Sciatic nerve (tissue), 2 donors: ENCODE measurements around the gene TRAF6. TPM values are rescaled to one million over a fixed set of nuclear protein-coding genes. Genes with fewer than 3 reads are reported as not detected.
"Not testable (repeated sequence)": the region's sequence is repeated elsewhere in the genome, so short reads cannot be mapped to it uniquely, and the experiment has no call there.

Experiments
- ATAC-seq: fragments of 200-7000 bp; cut with Tn5 transposase; one replicate; pipeline ENCODE4 v1.9.1; 2020; ENCODE audit warnings: mild to moderate bottlenecking, moderate library complexity
- DNase-seq: peaks from one replicate; pipeline ENCODE4 v3.0.0-alpha.2; 2020; ENCODE audit warnings: low spot score
- intact Hi-C: fragments of 100-400 bp; cut with DNase I; formaldehyde crosslinking; loops from one replicate; pipeline ENCODE4 v1.14.2; 2022
- total RNA-seq: library from RNA; stranded (reverse); fragmentation: NEBNext Ultra II Directional; extraction: Animal tissue kit (Norgen Biotek cat#: 25700); gene quantifications from one replicate; pipeline ENCODE4 v1.2.1, GENCODE V29; 2021
- donor health status: DM: no; HTN: no; CAD: no.
- donor health status: DM: no; HTN: no; CAD: no.

TRAF6 gene, protein sequence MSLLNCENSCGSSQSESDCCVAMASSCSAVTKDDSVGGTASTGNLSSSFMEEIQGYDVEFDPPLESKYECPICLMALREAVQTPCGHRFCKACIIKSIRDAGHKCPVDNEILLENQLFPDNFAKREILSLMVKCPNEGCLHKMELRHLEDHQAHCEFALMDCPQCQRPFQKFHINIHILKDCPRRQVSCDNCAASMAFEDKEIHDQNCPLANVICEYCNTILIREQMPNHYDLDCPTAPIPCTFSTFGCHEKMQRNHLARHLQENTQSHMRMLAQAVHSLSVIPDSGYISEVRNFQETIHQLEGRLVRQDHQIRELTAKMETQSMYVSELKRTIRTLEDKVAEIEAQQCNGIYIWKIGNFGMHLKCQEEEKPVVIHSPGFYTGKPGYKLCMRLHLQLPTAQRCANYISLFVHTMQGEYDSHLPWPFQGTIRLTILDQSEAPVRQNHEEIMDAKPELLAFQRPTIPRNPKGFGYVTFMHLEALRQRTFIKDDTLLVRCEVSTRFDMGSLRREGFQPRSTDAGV
- 16.6 TPM for total RNA-seq

- intact Hi-C loops, result loop anchor here (10.0 kb wide), 1 partner anchor 215 kb away; the partner anchor contains the start of gene PRR5L
- DNase-seq (peak; percentile 94), ATAC-seq (peak; percentile 98)
Measured at GRCh38 chr11:36509694-36510593, at the start of gene TRAF6. Gene TRAF6, minus strand, starts transcription at chr11:36510272. Its CDS starts 8,757 bp downstream, at chr11:36501515.

DNA sequence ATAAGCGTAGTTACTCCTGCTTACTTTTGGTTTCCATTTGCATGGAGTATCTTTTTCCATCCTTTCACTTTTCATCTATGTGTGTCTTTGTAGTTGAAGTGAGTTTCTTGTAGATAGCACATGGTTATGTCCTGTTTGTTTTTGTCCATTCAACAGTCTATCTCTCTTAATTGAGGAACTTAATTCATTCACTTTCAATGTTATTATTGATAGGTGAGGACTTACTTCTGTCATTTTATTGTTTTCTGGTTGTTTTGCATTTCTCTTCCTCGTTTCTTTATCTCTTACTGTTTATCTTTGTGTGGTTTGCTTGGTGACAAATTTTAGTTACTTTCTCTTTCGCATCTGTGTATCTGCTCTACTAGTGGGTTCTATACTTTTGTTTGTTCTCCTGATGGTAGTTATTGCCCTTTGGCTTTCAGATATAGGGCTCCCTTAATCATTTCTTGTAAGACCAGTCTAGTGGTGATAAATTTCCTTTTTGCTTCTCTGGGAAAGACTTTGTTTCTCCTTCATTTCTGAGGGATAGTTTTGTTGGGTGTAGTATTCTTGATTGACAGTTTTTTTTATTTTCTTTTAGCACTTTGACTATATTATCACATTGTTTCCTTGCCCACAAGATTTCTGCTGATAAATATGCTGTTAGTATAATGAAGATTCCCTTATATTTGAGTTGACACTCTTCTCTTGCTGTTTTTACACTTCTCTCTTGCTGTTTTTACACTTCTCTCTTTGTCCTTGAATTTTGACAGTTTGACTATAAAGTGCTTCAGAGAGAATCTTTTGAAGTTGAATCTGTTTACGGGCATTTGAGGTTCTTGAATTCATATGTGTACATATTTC lies 48.7 kb upstream of the TRAF6 start:
- ATAC-seq (no peak), DNase-seq (no peak)
- intact Hi-C loops, result no loop called here

- DNase-seq (no peak), ATAC-seq (no peak)
- intact Hi-C loops, result no loop called here
Measured at GRCh38 chr11:36557991-36558390, 47.9 kb upstream of the TRAF6 start.

GRCh38 chr11:36557390-36557789 lies 47.3 kb upstream of the TRAF6 start:
- DNase-seq, intact Hi-C loops, ATAC-seq: not testable (repeated sequence)

- intact Hi-C loops, result no loop called here
- ATAC-seq, result no peak
- no peak for DNase-seq
Measured at GRCh38 chr11:36550385-36551115, 40.5 kb upstream of the TRAF6 start.

DNA sequence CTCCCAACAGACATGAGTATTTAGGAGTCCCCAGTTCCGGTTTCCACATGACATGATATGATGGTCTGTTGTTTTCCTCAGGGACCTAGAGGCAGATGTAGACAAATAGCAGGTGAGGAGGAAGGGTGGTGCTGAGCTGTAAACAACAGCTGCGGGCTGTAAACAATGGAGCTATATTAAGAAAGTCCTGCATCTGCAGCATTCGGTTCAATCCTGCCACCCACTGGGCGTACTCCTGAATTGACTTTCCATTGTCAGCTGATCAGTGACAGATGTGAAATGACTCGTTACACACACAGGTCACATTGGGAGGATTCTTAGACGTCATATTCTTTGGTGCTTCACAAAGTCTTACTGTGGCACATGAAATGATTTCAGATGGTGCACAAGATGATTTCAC lies 30.9 kb upstream of the TRAF6 start:
- DNase-seq, result no peak
- ATAC-seq, result no peak
- intact Hi-C loops, result no loop called here

DNA sequence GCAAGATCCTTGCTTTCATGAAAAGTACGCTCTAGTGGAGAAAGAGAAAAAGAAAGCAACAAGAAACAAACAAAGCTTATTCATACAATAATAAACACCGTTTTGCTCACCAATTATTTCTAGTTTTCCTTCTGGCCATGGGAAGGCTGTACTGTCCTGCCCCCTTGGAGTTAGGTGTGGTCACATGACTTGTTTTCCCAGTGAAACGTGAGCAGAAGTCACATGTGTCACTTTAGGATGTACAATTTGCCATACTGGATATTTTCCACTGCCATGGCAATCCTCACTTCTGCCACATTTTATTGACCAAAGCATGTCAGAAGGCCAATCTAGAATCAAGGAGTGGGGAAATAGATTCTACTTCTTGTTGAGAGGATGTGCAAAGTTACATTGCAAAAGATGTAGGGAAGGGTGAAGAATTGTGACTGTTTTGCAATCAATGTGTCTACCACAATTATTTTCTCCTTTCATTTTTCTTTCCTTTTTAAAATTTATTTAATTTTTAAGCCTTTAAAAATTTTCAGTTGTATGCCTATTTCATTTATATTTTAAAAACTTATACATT lies 24.3 kb upstream of the TRAF6 start:
- intact Hi-C loops, result no loop called here
- no peak for ATAC-seq
- no peak for DNase-seq

- DNase-seq, result no peak
- intact Hi-C loops, result no loop called here
- no peak for ATAC-seq
Measured at GRCh38 chr11:36532941-36533601, 23.0 kb upstream of the TRAF6 start.

- intact Hi-C loops, result no loop called here
- ATAC-seq (no peak), DNase-seq (no peak)
Measured at GRCh38 chr11:36530840-36531239, 20.8 kb upstream of the TRAF6 start.

DNA sequence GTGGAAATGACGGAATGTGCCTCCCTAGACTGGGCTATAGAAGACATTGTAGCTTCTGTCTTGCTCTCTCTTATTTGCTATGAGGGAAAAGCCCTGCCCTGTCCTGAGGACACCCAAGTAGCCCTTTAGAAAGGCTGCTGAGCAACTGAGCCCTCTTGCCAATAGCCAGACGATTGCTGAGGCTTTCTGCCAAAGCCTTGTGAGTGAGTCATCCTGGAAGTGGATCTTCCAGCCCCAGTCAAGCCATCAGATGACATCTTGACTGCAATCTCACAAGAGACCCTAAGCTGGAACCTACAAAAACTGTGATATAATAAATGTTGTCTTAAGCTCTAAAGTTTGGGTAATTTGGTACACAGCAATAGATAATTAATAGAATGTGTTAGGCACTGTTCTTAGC lies 3.9 kb upstream of the TRAF6 start:
- intact Hi-C loops, result no loop called here
- DNase-seq, result no peak

DNA sequence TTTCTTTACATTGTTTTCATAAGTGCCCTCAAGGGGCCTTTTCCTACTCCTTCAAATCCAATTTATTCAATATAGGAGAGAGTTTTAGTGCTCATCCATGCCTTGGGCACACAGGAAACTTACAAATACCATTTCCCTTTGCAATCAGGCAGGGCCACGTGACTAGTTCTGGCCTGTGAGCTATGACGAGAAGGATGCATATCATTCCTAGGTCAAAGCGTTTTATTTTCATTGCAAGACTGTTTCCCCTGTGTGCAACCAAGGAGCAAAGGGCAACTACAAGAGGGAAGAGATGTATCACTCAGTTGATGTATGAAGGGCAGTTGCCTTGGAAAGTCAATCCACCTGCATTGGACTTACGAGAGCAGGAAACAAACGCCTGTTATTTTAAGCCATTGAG lies 1.9 kb upstream of the TRAF6 start:
- ATAC-seq, result no peak
- DNase-seq, result no peak
- intact Hi-C loops, result no loop called here

More for the DNA sequence above, 3.9 kb upstream of the TRAF6 start:
- no peak for ATAC-seq

DNA sequence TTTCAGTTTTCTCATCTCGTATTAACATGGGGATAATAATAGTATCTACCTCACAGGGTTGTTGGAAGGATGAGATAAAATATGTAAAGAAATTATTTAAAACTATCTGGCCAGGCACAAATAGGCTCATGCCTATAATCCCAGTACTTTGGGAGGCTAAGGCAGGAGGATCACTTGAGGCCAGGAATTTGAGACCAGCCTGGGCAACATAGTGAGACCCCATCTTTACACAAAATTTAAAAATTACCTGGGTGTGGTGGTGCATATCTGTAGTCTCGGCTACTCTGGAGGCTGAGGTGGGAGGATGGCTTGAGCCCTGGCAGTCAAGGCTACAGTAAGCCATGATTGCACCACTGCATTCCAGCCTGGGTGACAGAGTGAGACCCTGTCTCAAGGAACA lies 990 bp upstream of the TRAF6 start:
- ATAC-seq, DNase-seq, intact Hi-C loops: not testable (repeated sequence)

DNA sequence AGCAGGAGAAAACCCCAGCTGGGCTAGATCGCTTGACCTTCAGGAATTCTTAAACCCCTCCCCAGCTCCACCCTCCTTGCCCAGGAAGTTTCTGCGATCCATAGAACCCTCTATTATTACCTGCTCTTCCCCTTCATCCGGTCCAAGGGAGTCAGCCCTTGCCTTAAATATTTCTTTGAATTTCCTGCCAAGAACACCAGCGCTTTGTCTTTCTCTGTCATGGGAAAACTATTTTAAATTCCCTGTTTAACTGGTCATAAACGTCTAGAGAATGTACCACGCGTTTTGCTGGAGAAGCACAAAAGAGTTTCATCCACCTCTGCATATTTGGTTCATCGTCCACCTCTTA lies 496 bp upstream of the TRAF6 start:
- DNase-seq (no peak), ATAC-seq (peak; percentile 4)
- intact Hi-C loops, result no loop called here

GRCh38 chr11:36509201-36509639 lies 852 bp downstream of the TRAF6 start:
- ATAC-seq, result peak; percentile 25

DNA sequence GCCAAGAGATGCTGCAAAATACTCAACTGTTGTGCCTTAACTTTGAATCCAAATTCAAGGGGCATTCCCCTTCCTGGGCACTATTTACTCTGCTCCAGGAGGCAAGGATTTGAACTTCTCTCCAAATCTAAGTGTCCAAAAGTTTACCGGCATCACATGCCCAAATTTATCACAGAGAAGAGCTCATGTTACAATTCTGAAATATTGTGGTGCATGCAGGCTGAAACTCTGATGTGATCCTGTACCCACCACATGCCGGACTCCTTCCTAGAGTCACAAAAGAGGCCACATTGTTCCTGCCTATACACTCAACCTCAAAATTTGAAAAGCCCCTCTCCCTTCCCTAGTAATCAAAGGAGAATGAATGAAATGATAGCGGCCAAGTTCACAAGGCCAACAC lies 1.3 kb downstream of the TRAF6 start:
- DNase-seq (no peak), ATAC-seq (no peak)
- intact Hi-C loops, result loop anchor here (10.0 kb wide), 1 partner anchor 214 kb away; the partner anchor contains the start of gene PRR5L

More at GRCh38 chr11:36509201-36509639, 852 bp downstream of the TRAF6 start:
- intact Hi-C loops, result loop anchor here (10.0 kb wide), 1 partner anchor 214 kb away; the partner anchor contains the start of gene PRR5L
- no peak for DNase-seq

DNA sequence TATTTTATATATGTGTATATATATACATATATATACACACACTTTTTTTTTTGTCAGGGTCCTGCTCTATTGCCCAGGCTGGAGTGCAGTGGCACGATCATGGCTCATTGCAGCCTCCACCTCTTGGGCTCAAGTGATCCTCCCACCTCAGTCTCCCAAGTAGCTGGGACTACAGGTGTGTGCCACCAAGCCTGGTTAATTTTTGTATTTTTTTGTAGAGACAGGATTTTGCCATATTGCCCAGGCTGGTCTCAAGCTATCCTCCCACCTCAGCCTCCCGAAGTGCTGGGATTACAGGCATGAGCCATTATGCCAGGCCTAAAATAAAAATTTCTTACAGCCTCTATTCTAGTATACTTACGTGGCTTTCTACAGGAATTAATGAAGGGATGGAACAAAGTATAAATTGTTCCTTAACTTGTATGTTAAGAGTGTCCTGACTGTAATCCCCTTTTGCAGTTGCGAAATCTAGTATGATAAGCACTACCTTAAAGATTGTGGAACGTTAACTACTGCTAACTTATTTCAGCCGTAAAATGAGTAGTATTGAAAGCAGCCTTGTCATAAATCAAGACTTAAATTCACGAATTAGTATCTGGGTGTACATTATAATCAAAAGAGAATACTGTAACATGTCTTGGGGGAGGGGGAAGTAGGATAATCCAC lies 2.1 kb downstream of the TRAF6 start:
- DNase-seq, result no peak
- ATAC-seq, result no peak
- intact Hi-C loops, result loop anchor here (10.0 kb wide), 1 partner anchor 213 kb away; the partner anchor contains the start of gene PRR5L
